Measurements from ENCODE around the gene PLCG1.

GRCh38 chr20:41160686-41161085 is 23.3 kb downstream of the PLCG1 start:
- no peak for TF ChIP-seq TAF1 (IDR thresholded peaks at IDR 0.05; ENCODE audit: borderline replicate concordance, low read depth, low read length)
- no peak for TF ChIP-seq POLR2A (IDR thresholded peaks at IDR 0.05; ENCODE audit: low read depth, low read length)
- TF ChIP-seq POLR2AphosphoS5 (IDR thresholded peaks at IDR 0.05; ENCODE audit: low read depth, low read length): no peak

Measured in GM12892 (cell line).